Ishikawa (cell line): ENCODE data around the gene ADCY7.

ENCODE experiments used
- EGR1 ChIP-seq: IDR thresholded peaks from 2 replicates; pipeline ENCODE4 v1.6.1; 2012
- RAD21 ChIP-seq: IDR thresholded peaks from 2 replicates; pipeline ENCODE4 v1.6.1; 2012; ENCODE audit warnings: low read depth
- REST ChIP-seq: IDR thresholded peaks from 2 replicates; pipeline ENCODE4 v1.6.1; 2012; ENCODE audit warnings: low read depth, mild to moderate bottlenecking
- YY1 ChIP-seq: IDR thresholded peaks from 2 replicates; pipeline ENCODE4 v1.6.1; 2012; ENCODE audit warnings: low read depth
- TF ChIP-seq, protein P1 (sequence below): IDR thresholded peaks from 2 replicates; pipeline ENCODE4 v1.6.1; 2012

GRCh38 chr16:50310308-50311133, 44.2 kb downstream of the ADCY7 start:
- TF ChIP-seq EGR1 (no peak), REST (no peak), RAD21 (no peak), YY1 (no peak)
- TF ChIP-seq, protein P1, sequence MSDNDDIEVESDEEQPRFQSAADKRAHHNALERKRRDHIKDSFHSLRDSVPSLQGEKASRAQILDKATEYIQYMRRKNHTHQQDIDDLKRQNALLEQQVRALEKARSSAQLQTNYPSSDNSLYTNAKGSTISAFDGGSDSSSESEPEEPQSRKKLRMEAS, result no peak
